NOMO-1 (cell line): Measurements from ENCODE around the gene CTNNA2.

Experiments used
- DNase-seq, 2 experiments: peaks; one replicate each; lab custom pipeline; 2025; ENCODE audit not compliant: unreplicated experiment in 2 of 2; lab: John Stamatoyannopoulos, UW

CTNNA2 gene

DNA sequence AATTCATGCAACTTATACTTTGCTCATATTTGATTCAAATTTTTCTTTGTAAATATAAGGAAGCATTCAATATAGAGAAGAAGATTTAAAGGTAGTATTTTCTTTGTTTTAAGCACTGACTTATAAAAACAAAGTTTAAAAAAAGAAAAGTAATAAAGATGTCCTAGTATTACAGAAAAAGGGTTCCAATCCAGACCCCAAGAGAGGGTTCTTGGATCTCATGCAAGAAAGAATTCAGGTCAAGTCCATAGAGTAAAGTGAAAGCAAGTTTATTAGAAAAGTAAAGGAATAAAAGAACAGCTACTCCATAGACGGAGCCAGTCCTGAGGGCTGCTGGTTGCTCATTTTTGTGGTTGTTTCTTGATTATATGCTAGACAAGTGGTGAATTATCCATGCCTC, 267.9 kb downstream of the CTNNA2 start:
- no peak for DNase-seq

DNA sequence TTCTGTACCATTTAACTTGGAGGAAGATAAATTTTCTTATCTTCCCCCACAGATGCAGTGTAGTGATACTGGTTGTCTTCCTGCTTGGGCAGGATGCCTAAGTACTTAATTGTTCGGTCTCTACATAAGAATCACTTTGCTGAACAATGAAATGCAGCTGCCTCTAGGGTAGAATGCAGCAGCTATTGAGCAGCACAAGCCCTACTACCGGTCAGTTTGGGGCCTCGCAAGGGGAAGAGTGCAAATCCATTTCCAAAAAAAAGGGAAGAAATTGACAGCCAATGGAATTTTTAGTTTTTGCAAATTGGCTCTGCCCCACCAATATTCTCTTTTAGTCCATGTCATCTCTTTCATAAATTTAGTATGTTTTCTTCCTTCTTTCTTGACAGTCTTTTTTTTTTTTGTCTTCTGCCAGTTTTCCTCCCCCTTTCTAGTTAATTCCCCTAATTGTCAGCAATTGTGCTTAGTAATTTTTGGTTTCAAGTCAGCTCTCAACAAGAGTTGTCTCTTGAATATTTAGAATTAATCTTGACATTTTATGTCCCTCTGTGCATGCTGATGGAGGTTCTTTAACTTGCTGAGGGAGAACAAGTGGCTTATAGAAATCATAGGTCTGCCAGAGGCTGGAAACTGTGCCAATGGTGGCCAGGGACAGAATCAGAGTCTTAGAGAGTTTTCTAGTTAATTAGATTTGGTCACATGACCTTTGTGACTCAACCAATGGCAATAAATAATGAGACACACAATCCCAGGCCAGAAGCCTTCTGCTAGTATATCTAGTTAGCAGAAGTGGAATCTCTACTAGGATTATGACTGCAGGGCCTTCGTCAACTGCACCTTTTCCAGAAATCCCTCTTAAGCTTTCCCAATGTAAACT, 270.0 kb downstream of the CTNNA2 start:
- DNase-seq: no peak

DNA sequence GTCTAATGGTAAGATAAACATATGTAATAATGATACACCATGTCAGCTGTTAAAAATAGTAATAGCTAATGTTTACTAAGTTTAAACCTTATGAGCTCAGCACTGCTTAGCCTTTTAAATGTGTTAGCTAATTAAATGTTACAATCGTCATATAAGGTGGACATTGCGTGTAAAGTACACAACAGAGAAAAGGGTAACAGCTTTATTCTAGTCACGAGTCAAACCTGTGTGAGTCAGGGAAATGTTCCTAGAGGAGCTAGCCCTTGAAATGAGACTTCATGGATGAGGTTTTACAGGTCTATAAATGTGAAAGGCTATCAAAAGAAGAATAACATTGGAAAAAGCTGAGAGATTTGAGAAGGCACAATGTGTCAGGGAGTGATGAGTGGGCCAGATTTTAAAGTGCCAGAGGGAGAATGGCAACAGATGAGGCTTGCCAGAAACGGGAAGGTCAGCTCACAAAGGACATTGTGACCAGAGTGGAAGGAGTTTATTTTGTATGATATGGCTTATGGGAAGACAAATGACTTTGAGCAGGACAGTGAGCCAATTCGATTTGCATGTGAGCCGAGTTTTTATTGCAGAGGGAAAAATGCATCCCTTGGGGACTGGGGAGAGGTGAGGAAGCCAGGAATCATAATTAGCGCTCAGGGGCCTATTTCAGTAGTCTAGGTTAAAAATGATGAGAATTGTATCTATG, 276.3 kb downstream of the CTNNA2 start:
- DNase-seq: no peak

DNA sequence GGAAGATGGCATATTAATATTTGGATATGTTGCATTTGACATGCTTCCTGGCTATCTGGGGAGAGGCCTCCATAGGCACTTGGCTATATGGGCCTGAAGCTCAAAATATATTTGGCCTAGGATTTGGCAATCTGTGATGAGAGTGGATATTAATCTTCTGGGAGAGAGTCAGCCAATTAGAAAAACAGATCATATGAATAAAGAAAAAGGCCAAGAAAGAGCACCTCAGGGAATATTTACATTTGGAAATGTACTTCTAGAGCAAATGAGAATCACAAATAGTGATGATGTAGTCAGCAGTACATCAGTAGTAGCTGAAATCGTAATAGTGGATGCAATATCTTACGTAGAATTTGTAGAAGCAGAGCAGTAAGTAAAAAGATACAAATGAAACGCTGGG, 277.0 kb downstream of the CTNNA2 start:
- DNase-seq: no peak

DNA sequence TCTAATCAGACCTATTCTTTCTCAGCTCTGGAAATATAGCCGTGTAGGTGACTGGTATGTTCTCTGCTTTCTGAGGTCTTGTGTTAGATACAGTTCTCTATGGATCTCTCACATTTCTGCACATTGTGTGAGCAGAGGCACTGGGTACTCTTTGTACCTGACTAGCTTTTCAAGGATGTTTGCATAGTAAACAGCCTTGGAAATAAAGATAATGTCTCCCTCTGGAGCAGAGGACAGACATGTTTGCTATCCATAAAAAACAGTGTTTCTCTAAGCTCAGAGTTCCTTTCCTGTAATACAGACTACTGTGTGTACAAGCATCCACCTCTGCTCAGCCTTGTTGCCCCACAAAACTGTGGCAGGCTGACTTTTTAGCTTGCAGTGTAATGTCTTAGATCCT, 279.2 kb downstream of the CTNNA2 start:
- DNase-seq: no peak

DNA sequence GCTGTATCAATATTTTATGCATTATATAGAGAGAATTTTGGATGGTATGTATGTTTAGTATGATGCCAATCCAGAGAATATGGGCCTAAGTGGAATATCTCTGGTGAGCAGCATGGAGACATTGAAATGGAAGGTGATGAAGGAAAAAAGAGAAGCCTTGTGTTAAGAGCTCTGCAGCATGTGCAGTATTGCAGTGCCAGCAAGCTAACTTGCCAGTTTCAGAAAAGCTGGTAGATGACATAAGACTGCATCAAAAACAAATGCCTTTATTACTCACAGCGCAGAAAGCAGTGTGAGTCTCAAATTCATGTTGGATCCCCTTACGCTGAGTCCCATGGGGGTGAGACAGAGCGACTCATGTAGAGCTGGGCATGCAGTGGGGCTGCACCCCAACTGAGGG, 280.2 kb downstream of the CTNNA2 start:
- DNase-seq: no peak

DNA sequence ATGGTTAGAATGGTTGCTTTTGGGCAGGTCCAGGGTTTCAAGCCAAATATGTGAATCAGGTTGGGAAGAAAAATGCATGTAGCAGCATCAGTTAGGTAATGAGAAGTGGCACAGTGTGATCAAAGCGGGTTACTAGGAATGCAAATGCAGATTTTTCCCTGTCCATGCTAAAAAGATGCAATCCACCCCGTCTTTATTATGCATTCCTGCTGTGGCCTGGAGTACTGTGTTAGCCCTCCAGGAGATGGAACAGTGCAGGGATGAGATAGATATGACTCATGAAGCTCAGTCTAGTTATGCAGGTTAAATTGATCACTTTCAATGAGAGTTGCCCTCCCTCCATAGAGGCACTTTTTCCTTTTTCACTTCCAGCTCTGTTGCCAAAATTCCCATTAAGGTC, 283.8 kb downstream of the CTNNA2 start:
- DNase-seq: no peak

DNA sequence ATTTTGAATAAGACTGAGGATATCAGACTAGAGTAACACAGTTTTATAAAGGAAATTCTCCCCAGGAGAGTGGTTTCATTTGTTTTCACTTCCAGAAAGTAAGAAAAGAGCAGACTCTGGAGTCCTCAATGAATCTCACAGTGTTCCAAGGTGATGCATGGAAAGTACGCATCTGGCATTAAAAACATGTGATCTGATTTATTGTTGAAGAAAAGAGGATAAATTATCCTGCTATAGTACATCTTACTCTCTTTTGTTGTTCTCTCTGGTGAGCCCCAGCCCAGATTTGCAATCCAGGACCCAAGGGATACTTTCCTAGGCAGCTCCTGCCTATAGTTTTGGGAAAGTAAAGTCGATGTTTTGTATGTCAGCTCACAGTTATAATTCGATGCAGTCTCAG, 285.9 kb downstream of the CTNNA2 start:
- DNase-seq: no peak

DNA sequence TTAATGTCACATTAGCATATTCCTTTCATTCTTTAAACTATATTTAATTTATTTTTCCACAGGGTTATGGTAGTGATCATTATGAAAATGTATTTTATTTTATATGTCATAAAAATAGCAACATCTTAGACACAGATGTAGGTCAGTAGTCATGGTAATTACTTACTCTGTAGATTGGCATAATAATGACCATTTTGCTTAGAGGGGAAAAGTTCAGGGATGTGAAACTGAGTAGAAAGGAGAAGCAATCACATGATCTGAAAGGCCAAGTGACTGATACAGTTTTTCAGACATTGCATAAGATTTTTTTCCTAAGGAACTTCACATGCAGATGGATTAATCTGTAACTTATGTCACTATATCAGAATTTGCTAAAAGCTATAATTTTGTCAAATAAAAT, 286.9 kb downstream of the CTNNA2 start:
- DNase-seq: peak; percentile 85 to 89

DNA sequence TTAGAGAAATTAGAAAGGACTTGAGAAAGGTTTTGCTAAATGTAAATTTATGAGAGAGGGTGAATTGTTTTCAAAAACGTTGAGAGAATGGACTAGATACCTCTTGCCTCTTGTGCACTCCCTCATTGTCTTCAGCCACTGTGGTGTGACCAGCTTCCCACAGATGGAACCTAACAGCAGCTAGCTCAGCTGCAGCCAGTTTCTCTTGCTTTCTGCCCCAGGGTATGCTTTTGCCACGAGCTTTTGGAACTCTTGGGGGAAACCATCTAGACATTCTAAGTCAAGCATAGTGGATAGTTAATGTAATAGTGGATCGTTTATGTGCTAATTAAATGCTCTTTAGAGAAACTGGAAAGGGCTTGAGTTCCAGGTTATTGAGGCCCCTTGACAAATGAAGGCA, 288.2 kb downstream of the CTNNA2 start:
- no peak for DNase-seq

DNA sequence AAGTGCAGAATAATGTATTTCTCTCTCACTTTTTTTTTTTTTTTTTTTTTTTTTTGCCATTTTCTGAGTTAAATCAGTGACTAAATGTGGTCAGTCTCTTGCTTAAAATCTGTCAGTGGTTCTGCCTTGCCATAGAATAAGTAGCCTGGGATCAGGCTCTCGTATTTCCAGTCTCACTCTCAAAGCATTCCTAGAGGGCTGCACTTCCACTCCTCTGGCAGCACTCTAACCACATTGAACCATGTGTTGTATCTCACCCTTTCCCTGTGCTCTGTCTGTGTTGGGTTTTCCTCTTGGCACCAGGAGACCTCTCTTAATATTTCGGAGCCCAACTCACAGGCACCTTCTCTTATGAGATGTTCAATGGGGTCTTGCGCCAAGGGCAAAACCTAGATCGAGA, 304.4 kb downstream of the CTNNA2 start:
- DNase-seq: no peak

DNA sequence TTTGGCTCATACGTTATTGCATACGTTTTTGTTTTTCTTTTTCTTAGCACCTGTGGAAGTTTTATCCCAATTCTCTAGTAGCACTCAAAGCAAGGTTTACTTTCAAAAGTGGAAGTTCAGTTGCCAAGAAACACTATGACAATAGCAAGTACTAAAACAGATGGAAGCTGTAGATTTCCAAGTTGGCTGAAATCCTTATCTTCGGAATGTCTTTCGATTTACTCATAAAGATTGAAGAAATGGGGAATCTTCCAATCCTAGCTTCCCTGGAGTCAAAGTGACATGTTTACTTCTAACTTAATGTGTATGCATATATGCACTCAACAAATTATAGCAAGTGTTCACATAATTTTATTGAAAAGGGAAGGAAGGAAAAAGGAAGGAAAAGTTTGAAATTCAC, 307.4 kb downstream of the CTNNA2 start:
- no peak for DNase-seq

DNA sequence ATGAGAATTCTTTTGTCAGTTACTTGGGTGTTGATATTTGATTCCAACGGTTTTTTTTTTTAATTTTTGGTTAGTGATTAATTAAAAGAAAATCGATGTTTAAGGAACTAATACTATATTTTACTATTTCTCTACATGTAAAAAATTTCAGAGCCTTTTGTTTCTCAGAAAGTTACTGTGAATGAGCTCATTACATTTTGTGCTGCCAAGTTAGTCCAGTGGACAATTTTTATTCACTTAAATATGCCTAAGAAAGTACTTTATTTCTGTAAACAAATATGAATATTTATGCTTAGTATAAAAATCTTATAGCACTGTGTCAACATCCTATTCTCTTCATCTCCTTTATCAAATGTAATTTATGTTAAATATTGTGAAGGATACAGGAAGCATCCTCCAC, 309.3 kb downstream of the CTNNA2 start:
- no peak for DNase-seq

DNA sequence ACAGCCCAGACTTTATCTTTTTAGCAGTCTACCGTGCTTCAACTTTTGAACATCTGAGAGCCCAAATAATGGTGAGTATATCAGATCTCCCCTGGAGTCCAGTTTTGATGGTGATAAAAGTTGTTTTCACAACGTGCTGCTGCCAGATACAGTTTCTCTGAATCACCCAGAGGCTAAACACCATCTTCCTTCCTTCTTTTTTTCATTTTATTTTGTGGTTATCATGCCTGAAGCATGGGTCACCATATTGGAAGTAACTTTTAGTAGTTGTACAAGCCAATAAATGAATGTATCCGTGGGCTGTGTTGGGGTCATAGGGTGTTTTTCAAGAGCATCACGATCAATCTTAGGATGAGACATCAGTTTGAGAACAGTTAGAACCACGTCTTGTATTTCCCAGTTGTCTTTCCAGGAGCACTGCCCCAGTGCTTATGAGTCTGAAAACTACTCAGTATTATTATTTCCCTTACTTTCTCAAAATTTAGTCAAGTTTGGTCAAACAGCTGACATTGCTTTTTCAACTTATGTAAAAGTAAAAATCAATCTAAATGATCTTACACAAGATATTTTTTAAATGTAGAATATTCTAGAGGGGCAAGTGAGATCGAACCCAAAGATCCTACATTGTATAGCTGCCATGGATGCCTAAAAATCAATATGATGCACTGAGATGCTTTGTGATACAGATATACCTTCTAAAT, 311.4 kb downstream of the CTNNA2 start:
- no peak for DNase-seq

DNA sequence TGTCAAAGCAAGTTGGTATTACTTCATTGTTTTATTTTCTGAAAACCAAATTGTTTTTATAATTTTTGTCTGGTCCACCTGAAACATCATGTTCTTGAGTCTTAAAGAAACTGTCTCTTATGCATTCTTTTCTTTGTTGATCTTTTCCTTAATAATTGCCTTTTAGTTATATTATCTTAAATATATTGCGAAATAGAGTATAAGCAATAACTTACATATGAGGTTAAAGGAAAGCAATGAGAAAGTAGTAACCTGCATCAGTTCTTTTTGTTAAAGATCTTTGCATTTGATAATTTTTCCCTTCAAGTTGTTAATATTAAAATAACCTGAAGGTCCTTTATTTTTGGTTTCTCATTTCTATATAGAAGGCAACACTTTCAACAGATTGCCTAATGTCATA, 315.0 kb downstream of the CTNNA2 start:
- no peak for DNase-seq

DNA sequence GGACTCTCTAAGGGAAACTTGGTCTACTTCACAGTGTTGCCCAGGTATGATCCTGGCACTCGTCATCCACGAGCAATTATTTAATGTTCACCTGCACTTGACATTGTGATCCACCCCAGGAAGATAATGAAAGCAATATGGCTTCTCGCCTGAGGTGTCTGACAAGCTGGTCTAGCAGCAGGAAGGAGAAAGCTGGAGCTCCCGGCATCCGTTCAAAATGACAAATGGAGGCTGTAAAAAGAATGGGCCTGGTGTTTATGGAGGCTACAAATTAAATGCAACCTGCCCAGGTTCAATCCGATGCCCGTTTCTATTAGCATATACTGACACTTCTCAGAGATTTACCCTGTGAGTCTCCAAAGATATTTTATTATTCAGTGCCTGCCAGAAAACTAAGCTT, 317.6 kb downstream of the CTNNA2 start:
- DNase-seq: no peak

DNA sequence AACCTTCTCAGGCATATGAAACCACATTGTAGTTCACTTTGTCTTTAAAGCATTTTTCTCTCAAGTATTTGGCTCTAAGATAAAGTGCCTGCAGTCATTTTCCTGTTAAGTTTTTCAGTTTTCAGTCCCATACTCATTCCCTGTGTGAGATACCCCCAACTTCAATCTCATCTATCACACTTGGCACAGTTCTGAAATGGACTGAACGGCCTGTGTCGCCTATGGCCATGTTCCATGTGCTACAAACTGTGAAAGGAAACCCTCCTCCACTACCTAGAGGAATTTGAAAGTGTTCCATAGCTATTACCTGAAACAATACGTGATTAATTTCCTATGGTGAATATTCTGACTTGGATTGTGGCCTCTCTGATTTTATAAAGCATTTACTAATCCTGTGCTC, 319.1 kb downstream of the CTNNA2 start:
- DNase-seq: no peak

DNA sequence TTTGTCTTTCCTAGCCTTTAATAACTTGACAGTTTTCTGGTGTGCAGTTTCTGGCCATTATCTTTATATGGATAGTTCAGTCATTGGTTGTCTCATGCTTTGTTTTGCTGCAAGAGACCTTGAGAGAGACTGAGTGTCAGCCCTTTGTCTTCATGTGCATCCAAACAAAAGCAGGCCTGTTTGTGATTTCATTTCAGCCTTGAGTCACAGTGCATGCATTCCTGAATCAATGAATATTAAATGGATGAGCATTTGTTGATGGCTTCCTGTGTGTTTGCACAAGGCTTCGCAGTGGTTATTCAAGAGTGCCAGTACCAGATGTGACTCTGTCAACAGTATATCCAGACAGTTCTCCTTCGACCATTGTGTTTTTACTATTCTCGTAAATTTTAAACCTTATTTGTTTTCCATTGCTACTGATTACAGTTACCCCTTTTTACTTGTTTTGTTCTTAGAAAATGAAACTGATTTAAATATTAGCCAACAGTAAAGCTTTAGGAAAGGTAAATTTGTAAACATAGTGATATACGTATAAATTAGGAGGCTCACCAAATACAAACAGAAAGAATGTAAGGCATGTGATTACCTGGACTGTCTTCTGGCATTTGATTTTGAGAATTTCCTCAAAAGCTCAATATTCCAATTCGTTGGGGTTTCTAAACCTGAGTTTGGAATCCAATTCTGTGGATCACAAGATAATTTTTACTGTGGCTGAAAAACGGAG, 319.8 kb downstream of the CTNNA2 start:
- DNase-seq: no peak

DNA sequence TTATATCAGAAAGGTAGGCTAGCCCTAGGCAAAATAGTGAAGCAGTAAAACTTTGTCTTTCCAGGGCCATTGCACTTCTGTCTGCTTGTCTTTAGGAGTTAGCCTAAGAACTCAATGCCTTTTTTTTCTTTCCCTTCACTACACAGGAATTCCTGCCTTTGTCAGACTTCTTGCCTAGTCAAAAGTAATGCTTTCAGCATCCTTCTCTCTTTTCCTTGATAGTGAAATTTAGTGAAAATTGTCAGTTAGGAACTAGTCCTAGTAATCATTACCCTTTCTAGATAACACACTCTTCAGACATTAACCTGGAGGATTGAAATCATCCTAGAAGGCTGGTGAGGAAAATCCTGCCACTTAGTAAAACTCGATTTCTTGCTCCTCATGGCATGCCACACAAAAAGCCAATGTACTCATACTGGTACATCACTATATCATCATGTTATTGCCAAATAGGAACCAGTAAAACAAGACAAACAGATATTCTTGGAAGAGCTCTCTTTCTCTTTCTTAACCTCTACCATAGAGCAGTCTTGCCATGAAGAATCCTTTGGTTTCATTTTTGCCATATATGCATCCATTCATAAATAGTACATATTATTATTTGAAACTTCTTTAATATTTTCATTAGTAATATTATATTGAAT, 320.5 kb downstream of the CTNNA2 start:
- no peak for DNase-seq

DNA sequence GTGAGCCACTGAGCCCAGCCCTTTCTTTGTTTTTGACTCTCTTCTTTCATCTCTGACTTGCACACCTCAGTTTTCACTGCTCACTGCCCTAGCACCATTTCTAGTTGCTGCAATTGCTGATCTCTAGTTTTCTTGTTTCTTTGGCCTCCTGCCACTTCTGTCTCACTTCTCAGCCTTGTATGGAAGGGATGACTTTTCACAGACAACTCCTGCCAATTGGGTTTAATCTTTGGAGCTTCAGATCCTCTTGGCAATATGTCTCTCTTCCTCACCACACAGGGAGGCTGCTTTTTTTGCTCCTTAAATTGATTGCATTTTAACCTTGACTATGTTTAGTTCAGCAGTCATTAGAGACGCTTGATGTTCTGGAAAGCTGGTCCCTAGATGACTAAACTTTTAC, 323.1 kb downstream of the CTNNA2 start:
- no peak for DNase-seq

DNA sequence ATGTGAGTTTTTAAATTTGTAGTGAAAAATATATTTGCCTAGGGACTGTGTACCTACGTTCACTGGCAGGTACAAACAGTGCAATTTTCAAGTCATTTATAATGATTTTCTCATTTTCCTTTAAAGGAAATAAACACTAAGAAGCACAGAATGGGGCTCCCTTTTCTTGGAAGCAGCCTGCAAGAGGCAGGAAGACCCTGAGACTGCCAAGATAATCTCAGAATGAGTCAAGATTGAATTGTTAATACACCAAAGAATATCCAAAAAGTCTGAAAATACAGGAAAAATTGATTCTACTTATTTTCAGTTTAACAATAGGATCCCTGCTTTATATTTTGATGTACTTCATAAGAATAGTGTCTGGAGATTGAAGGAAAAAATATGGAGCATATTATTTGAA, 331.2 kb downstream of the CTNNA2 start:
- no peak for DNase-seq
